K562 (cell line): ENCODE results near the gene MGRN1. TPM values are rescaled to one million over a fixed set of nuclear protein-coding genes. Genes with fewer than 3 reads are reported as not detected.

Experiments
- ATAC-seq: fragments of 200-7000 bp; cut with Tn5 transposase; 3 replicates; pipeline ENCODE4 v1.9.1; 2020; ENCODE audit warnings: moderate library complexity
- BruUV-seq: library from RNA; stranded (reverse); fragments of 400-500 nt; replicated peaks from 2 replicates; lab custom pipeline; 2021; lab: Mats Ljungman, UMichigan
- CTCF ChIA-PET: fragments of 300-600 bp; formaldehyde crosslinking; extraction: SDS; loops from one replicate; lab custom pipeline; 2021; ENCODE audit warnings: low intra/inter-chr PET ratio; lab: Yijun Ruan, JAX
- POLR2A ChIA-PET: fragments of 300-600, 350-650 bp; sonication (Branson Sonifier 250); formaldehyde crosslinking; extraction: SDS; loops from one replicate; lab custom pipeline; 2021; ENCODE audit warnings: antibody characterized with exemption, inconsistent platforms; lab: Yijun Ruan, JAX
- DNase-seq, 4 experiments: peaks; one replicate each; pipeline versions ENCODE4 v3.0.0 to v3.0.0-alpha.2; 2011 to 2018; ENCODE audit warnings: low spot score in 3 of 4, mixed read lengths in 3 of 4; ENCODE audit errors: extremely low read depth in 1 of 4
- FAIRE-seq: peaks from 2 replicates; lab custom pipeline; 2011; peaks lifted over from hg19 to GRCh38; lab: Jason Lieb, UNC
- H2AFZ ChIP-seq: 2 replicates; pipeline ENCODE4 v1.6.0; 2011; ENCODE audit warnings: low read depth, low read length, control low read depth, inconsistent platforms
- H3K27ac ChIP-seq: fragments of 200-600 bp; 3 replicates; pipeline ENCODE4 v1.8.0; 2011; ENCODE audit warnings: low read depth, mild to moderate bottlenecking, control low read depth, inconsistent platforms, low read length, moderate library complexity, mixed read lengths; ENCODE audit errors: extremely low read depth
- H3K27me3 ChIP-seq, 2 experiments: fragments of 300-600 bp in 1 of 2; 2 replicates in 1 of 2; 3 replicates in 1 of 2; pipeline versions ENCODE4 v1.6.0 to v1.8.0; 2011; ENCODE audit warnings: inconsistent platforms in 2 of 2, low read length in 2 of 2, mild to moderate bottlenecking in 1 of 2, mixed read lengths in 1 of 2, moderate library complexity in 1 of 2; ENCODE audit not compliant: control insufficient read depth in 2 of 2, insufficient read depth in 2 of 2
- H3K36me3 ChIP-seq: fragments of 300-600 bp; 3 replicates; pipeline ENCODE4 v1.8.0; 2011; ENCODE audit warnings: mild to moderate bottlenecking, low read length, inconsistent platforms; ENCODE audit not compliant: control insufficient read depth, insufficient read depth
- H3K4me1 ChIP-seq, 2 experiments: fragments of 200-600 bp in 1 of 2; replicated peaks in 1 of 2; 2 replicates in 1 of 2; 3 replicates in 1 of 2; pipeline versions ENCODE4 v1.5.1 to v1.8.0; 2011; ENCODE audit warnings: inconsistent platforms in 2 of 2, low read length in 2 of 2, mild to moderate bottlenecking in 1 of 2, mixed read lengths in 1 of 2, moderate library complexity in 1 of 2; ENCODE audit not compliant: control insufficient read depth in 2 of 2, insufficient read depth in 2 of 2
- H3K4me2 ChIP-seq: 2 replicates; pipeline ENCODE4 v1.6.1; 2011; ENCODE audit warnings: low read length, control low read depth, inconsistent platforms, mixed read lengths; ENCODE audit not compliant: insufficient read depth
- H3K4me3 ChIP-seq: fragments of 200-600 bp; sonication (generic), shearing (Covaris generic); 2 replicates; pipeline ENCODE4 v1.5.1; 2016; ENCODE audit warnings: control low read depth, inconsistent platforms
- H3K79me2 ChIP-seq: fragments of 200-600 bp; 3 replicates; pipeline ENCODE4 v1.8.0; 2011; ENCODE audit warnings: low read length, inconsistent platforms; ENCODE audit not compliant: control insufficient read depth, insufficient read depth
- H3K9ac ChIP-seq, 2 experiments: 2 replicates each; pipeline versions ENCODE4 v1.6.0 to v1.6.1; 2011; ENCODE audit warnings: low read depth in 2 of 2, low read length in 2 of 2, control low read depth in 1 of 2, inconsistent platforms in 1 of 2, mild to moderate bottlenecking in 1 of 2, mixed read lengths in 1 of 2; ENCODE audit not compliant: insufficient read depth in 1 of 2
- H3K9me1 ChIP-seq: one replicate; pipeline ENCODE4 v1.6.0; 2011; ENCODE audit warnings: inconsistent platforms, mild to moderate bottlenecking, low read length, moderate library complexity; ENCODE audit not compliant: control insufficient read depth, insufficient read depth
- H3K9me3 ChIP-seq: replicated peaks from 2 replicates; pipeline ENCODE4 v1.5.1; 2011; ENCODE audit warnings: low read depth, low read length, inconsistent platforms; ENCODE audit not compliant: control insufficient read depth, insufficient read depth
- H4K20me1 ChIP-seq: replicated peaks from 2 replicates; pipeline ENCODE4 v1.6.1; 2011; ENCODE audit warnings: low read length, inconsistent platforms, mixed read lengths; ENCODE audit not compliant: control insufficient read depth, insufficient read depth
- CREBBP ChIP-seq: IDR thresholded peaks from one replicate; pipeline ENCODE4 v1.6.1; 2012; ENCODE audit warnings: low read depth, mild to moderate bottlenecking, control low read depth, inconsistent platforms, low read length
- DDX20 ChIP-seq: fragments of 450-650 bp; IDR thresholded peaks from 2 replicates; pipeline ENCODE4 v1.6.1; 2016; ENCODE audit warnings: missing genetic modification characterization, low read depth, mild to moderate bottlenecking, missing compliant biosample characterization, moderate library complexity
- GABPB1 ChIP-seq: sonication (generic); formaldehyde crosslinking; IDR thresholded peaks from 2 replicates; pipeline ENCODE4 v1.8.0; 2022; ENCODE audit warnings: mild to moderate bottlenecking, missing genetic modification reagents
- HMG20A ChIP-seq: fragments of 450-650 bp; formaldehyde crosslinking; conservative IDR thresholded peaks from 2 replicates; pipeline ENCODE4 v1.4.0; 2020; ENCODE audit warnings: mild to moderate bottlenecking, mixed read lengths
- IRF1 ChIP-seq: sonication (generic); formaldehyde crosslinking; IDR thresholded peaks from 2 replicates; pipeline ENCODE4 v1.8.0; 2022; ENCODE audit warnings: missing genetic modification reagents, mild to moderate bottlenecking, borderline replicate concordance
- KDM2B ChIP-seq: fragments of 250-450 bp; sonication (Bioruptor Pico); IDR thresholded peaks from 2 replicates; pipeline ENCODE4 v1.8.0; 2021; ENCODE audit warnings: mild to moderate bottlenecking, moderate library complexity
- MBD2 ChIP-seq: sonication (generic); IDR thresholded peaks from 2 replicates; pipeline ENCODE4 v1.6.1; 2016; ENCODE audit warnings: low read depth, borderline replicate concordance
- NFIX ChIP-seq: fragments of 250-450 bp; sonication (Bioruptor Pico); IDR thresholded peaks from 2 replicates; pipeline ENCODE4 v1.4.0; 2020; ENCODE audit warnings: low read depth, mild to moderate bottlenecking, moderate library complexity
- RHOXF2B ChIP-seq: fragments of 250-450 bp; sonication (Bioruptor Pico); conservative IDR thresholded peaks from 2 replicates; pipeline ENCODE4 v1.5.1; 2021
- SREBF2 ChIP-seq: sonication (generic); formaldehyde crosslinking; IDR thresholded peaks from 2 replicates; pipeline ENCODE4 v1.4.0; 2020; ENCODE audit warnings: mild to moderate bottlenecking, missing genetic modification reagents
- SRSF9 ChIP-seq: fragments of 200-400 bp; formaldehyde crosslinking; IDR thresholded peaks from 2 replicates; pipeline ENCODE4 v1.6.1; 2017; ENCODE audit warnings: low read depth, low read length, borderline replicate concordance
- ZNF395 ChIP-seq: fragments of 200-800 bp; sonication (Bioruptor generic); IDR thresholded peaks from 2 replicates; pipeline ENCODE4 v1.6.1; 2017; ENCODE audit warnings: missing genetic modification characterization, missing compliant biosample characterization
- ZNF518B ChIP-seq: fragments of 250-450 bp; sonication (Bioruptor Pico); IDR thresholded peaks from 2 replicates; pipeline ENCODE4 v1.5.0; 2021; ENCODE audit warnings: mild to moderate bottlenecking, moderate library complexity
- ZZZ3 ChIP-seq: fragments of 450-650 bp; IDR thresholded peaks from 2 replicates; pipeline ENCODE4 v1.6.1; 2016; ENCODE audit warnings: antibody characterized with exemption, mild to moderate bottlenecking, moderate library complexity
- WGBS: fragments of 100-300 bp; shearing (Covaris generic); methylation state at CpG from one replicate; pipeline ENCODE4 v1.1.6; 2016; ENCODE audit warnings: low coverage, mixed read lengths; ENCODE audit not compliant: insufficient coverage; ENCODE audit errors: missing lambda C conversion rate; 5-methylcytosine and 5-hydroxymethylcytosine counted together
- in situ Hi-C: fragments of 300-500 bp; cut with MboI; formaldehyde crosslinking; loops from 4 replicates; pipeline ENCODE4 v1.15.0; 2018; ENCODE audit warnings: inconsistent platforms, mixed read lengths
- intact Hi-C: fragments of 100-400 bp; cut with micrococcal nuclease; formaldehyde crosslinking; loops from 2 replicates; pipeline ENCODE4 v1.14.2; 2022
- polyA plus RNA-seq, 8 experiments: library from polyadenylated mRNA; depleted of rRNA in 4 of 8; stranded (reverse) in 5 of 8; unstranded in 3 of 8; fragments of >200 nt; fragmentation: Nextera tagmentation in 2 of 8; fragmentation: Illumina TruSeq in 1 of 8; extraction: Ambion mirVana in 2 of 8; extraction: Trizol in 1 of 8; gene quantifications; 2 replicates each; pipeline versions ENCODE4 v1.2.1 to v1.2.3, GENCODE V29; 2011 to 2014; ENCODE audit warnings: inconsistent platforms in 1 of 8, missing spikeins in 1 of 8
- total RNA-seq, 7 experiments: library from RNA; depleted of rRNA in 6 of 7; stranded (reverse); fragments of >200 nt in 6 of 7; fragmentation: Illumina TruSeq in 2 of 7; extraction: Trizol in 2 of 7; gene quantifications; 2 replicates each; pipeline versions ENCODE4 v1.2.1 to v1.2.3, GENCODE V29; 2011 to 2021; ENCODE audit warnings: low replicate concordance in 1 of 7

MGRN1 gene
- total and polyA plus RNA-seq, 9 of the 15 experiments (the other 6 are each of a cell fraction or from before 2014, with no cell fraction given) = 0.15 to 37.9 (median 6.0) TPM

- CTCF ChIA-PET = no interaction called here
- in situ Hi-C loops (no loop called here), intact Hi-C loops (no loop called here)
- peak; percentile 85 for FAIRE-seq
- peak; percentile 82 to 95 (median 88) for DNase-seq
- Histone ChIP-seq H3K9me3 (no peaks in the 10 kb centered on the region), H3K36me3 (peaks cover 10% of the 10 kb centered on the region; the same call in 1 of the 3 replicates), H3K4me2 (peak within 1 kb of the TSS; percentile 90), H3K4me1 (peaks cover 28 to 86% of the 10 kb centered on the region in 2 experiments), H3K4me3 (peak within 1 kb of the TSS; percentile 94), H3K27me3 (no peaks in the 10 kb centered on the region), H3K27ac (peak within 1 kb of the TSS; percentile 97), H3K9me1 (peaks cover 13% of the 10 kb centered on the region), H3K9ac (peak within 1 kb of the TSS; percentile 93), H2AFZ (peak within 1 kb of the TSS; percentile 95), H3K79me2 (peaks cover 42% of the 10 kb centered on the region), H4K20me1 (peaks cover 27% of the 10 kb centered on the region)
- no TSS peak for BruUV-seq
- ATAC-seq = peak; percentile 78
- POLR2A ChIA-PET = interaction anchor here (0.6 to 1.0 kb wide), 6 partner anchors 10 to 333 kb away, joined by 3 read pairs; no protein-coding TSS in a partner anchor
- WGBS = 9% methylated on average over 55 of the region's 100 CpGs
- TF ChIP-seq KDM2B (peak; percentile 66; the same call in 1 of the 2 replicates), ZZZ3 (no peak), NFIX (CRISPR knock-in tag) (no peak), RHOXF2B (CRISPR knock-in tag) (no peak), ZNF395 (CRISPR knock-in tag) (peak; percentile 80; the same call in 1 of the 2 replicates), SREBF2 (CRISPR knock-in tag) (no peak), IRF1 (CRISPR knock-in tag) (no peak), SRSF9 (no peak), HMG20A (no peak), DDX20 (tag) (no peak), CREBBP (no peak), ZNF518B (CRISPR knock-in tag) (no peak), MBD2 (peak; percentile 47; the same call in 1 of the 2 replicates), GABPB1 (CRISPR knock-in tag) (peak; percentile 74)
Measured at GRCh38 chr16:4614571-4615383, 9.8 kb upstream of the MGRN1 start, which contains the start of gene UBALD1. Gene UBALD1, minus strand, starts transcription at chr16:4614888. Its CDS starts 91 bp downstream, at chr16:4614797.
